Measurements from ENCODE around the gene MAP4K2. TPM values are rescaled to one million over a fixed set of nuclear protein-coding genes. Genes with fewer than 3 reads are reported as not detected.

The MAP4K2 gene
- total RNA-seq, 1 donor from 2014 or later = 8.2 TPM

- no peak for DNase-seq
Measured at GRCh38 chr11:64790205-64791095, 12.6 kb downstream of the MAP4K2 start.

- DNase-seq = no peak
Measured at GRCh38 chr11:64789331-64790204, 13.4 kb downstream of the MAP4K2 start.

- DNase-seq = no peak
Measured at GRCh38 chr11:64788321-64789215, 14.4 kb downstream of the MAP4K2 start.

GRCh38 chr11:64787526-64788320 lies 15.3 kb downstream of the MAP4K2 start:
- DNase-seq = no peak

GRCh38 chr11:64786308-64786707 lies 16.7 kb downstream of the MAP4K2 start:
- DNase-seq = no peak

- no peak for DNase-seq
Measured at GRCh38 chr11:64784813-64785581, 18.0 kb downstream of the MAP4K2 start.

- peak; percentile 100 for DNase-seq
Measured at GRCh38 chr11:64778473-64779298, 24.3 kb downstream of the MAP4K2 start, which contains the start of gene SF1. TSS of gene SF1 (minus strand) at chr11:64778542. CDS start at chr11:64778392, 150 bp downstream.

- no peak for DNase-seq
Measured at GRCh38 chr11:64778223-64778472, 24.9 kb downstream of the MAP4K2 start.

GRCh38 chr11:64777449-64778222 lies 25.4 kb downstream of the MAP4K2 start:
- DNase-seq = peak; percentile 83

GRCh38 chr11:64776875-64777274 lies 26.1 kb downstream of the MAP4K2 start:
- no peak for DNase-seq

- DNase-seq = no peak
Measured at GRCh38 chr11:64776425-64776824, 26.6 kb downstream of the MAP4K2 start.

GRCh38 chr11:64774144-64774543 lies 28.9 kb downstream of the MAP4K2 start:
- no peak for DNase-seq

- no peak for DNase-seq
Measured at GRCh38 chr11:64772303-64773018, 30.6 kb downstream of the MAP4K2 start.

- no peak for DNase-seq
Measured at GRCh38 chr11:64771861-64772260, 31.2 kb downstream of the MAP4K2 start.

GRCh38 chr11:64770120-64770519 lies 32.9 kb downstream of the MAP4K2 start:
- DNase-seq = no peak

GRCh38 chr11:64769283-64769682 lies 33.7 kb downstream of the MAP4K2 start:
- DNase-seq = no peak

GRCh38 chr11:64768300-64768694 lies 34.7 kb downstream of the MAP4K2 start:
- DNase-seq = no peak

Measured in skin of body (tissue), 2 donors.